ENCODE measurements around the gene GLMN.

DNA sequence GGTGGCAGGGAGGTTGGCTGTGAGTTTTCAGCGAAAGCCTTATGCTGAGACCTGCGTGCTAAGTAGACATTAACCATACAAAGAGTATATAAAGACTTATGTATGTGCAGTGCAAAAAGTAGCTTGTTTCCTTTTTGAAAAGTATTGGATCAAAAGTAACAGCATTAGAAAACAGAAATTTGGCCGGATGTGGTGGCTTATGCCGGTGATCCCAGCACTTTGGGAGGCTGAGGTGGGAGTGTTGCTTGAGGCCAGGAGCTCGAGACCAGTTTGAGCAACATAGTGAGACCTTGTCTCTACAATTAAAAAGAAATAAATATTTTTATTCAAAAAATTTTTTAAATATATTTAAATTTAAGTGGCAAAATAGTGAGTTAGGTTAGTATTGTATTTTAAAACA is 2.2 kb upstream of the GLMN start:
- TF ChIP-seq POLR2A (IDR thresholded peaks at IDR 0.05; ENCODE audit: low read length) (no peak), GATA1 (IDR thresholded peaks at IDR 0.05; ENCODE audit: low read depth, low read length) (no peak)

All from erythroblast (primary cell).